ENCODE measurements around the gene AGBL4. TPM values are rescaled to one million over a fixed set of nuclear protein-coding genes. Genes with fewer than 3 reads are reported as not detected.

AGBL4 gene
- total RNA-seq, 2 donors from 2014 or later = 0.40 to 5.5 TPM

GRCh38 chr1:48661726-48662463, 1361.9 kb downstream of the AGBL4 start:
- H3K9me3 Mint-ChIP-seq = no peaks in the 10 kb centered on the region
- H3K4me3 Mint-ChIP-seq = no peak overlapping the region
- H3K4me1 Mint-ChIP-seq = no peaks in the 10 kb centered on the region
- H3K27ac Mint-ChIP-seq = no peak overlapping the region
- TF ChIP-seq, protein P1, sequence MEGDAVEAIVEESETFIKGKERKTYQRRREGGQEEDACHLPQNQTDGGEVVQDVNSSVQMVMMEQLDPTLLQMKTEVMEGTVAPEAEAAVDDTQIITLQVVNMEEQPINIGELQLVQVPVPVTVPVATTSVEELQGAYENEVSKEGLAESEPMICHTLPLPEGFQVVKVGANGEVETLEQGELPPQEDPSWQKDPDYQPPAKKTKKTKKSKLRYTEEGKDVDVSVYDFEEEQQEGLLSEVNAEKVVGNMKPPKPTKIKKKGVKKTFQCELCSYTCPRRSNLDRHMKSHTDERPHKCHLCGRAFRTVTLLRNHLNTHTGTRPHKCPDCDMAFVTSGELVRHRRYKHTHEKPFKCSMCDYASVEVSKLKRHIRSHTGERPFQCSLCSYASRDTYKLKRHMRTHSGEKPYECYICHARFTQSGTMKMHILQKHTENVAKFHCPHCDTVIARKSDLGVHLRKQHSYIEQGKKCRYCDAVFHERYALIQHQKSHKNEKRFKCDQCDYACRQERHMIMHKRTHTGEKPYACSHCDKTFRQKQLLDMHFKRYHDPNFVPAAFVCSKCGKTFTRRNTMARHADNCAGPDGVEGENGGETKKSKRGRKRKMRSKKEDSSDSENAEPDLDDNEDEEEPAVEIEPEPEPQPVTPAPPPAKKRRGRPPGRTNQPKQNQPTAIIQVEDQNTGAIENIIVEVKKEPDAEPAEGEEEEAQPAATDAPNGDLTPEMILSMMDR (conservative IDR thresholded peaks at IDR 0.05) = no peak
- no peak for DNase-seq
- H3K36me3 Mint-ChIP-seq (ENCODE audit: low read depth) = no peaks in the 10 kb centered on the region
- 77 to 94% methylated on average over 7 to 8 of the region's 8 CpGs for WGBS, 2 experiments (ENCODE audit: insufficient coverage in 1 of 2, insufficient read length in 1 of 2)
- no peaks in the 10 kb centered on the region for H3K9me3 ChIP-seq (ENCODE audit: control insufficient read depth, low read length)
- no peaks in the 10 kb centered on the region for H3K4me1 ChIP-seq (ENCODE audit: control insufficient read depth, insufficient read depth, low read length)
- peaks cover 5% of the 10 kb centered on the region for H3K27me3 ChIP-seq (ENCODE audit: control insufficient read depth, insufficient read depth, low read length, poor library complexity, severe bottlenecking)
- H3K27me3 Mint-ChIP-seq (ENCODE audit: insufficient read depth) = peaks cover 5% of the 10 kb centered on the region
- H3K27ac ChIP-seq (ENCODE audit: low read depth, low read length) = no peak overlapping the region
- no peak overlapping the region for H3K4me3 ChIP-seq (ENCODE audit: low read length)
- no peak overlapping the region for H3K9ac ChIP-seq (ENCODE audit: extremely low read depth, low read length, poor library complexity, severe bottlenecking)
- no peaks in the 10 kb centered on the region for H3K36me3 ChIP-seq (ENCODE audit: control insufficient read depth, insufficient read depth, low read length)

DNA sequence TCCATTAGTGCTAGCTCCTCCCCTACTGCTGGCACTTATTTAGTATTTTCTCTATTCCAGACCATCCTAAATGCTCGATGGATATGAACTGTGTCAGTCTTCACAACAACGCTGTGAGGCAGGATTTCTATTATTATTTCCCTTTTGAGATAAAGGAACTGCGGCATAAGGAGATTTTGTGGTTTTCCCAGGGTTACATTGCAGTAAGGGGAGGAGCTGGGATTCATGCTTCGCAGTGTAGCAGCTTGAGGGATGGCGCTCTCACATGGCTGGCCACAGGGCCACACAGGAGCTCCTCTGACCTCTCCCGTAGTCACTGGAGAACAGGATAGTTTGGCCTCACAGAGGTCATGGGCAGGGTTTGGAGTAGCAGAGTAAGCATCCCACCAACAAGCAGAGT, 1364.0 kb downstream of the AGBL4 start:
- peaks cover 5% of the 10 kb centered on the region for H3K27me3 ChIP-seq (ENCODE audit: control insufficient read depth, insufficient read depth, low read length, poor library complexity, severe bottlenecking)
- no peak overlapping the region for H3K27ac ChIP-seq (ENCODE audit: low read depth, low read length)
- TF ChIP-seq, protein P1 (conservative IDR thresholded peaks at IDR 0.05) = no peak
- H3K36me3 ChIP-seq (ENCODE audit: control insufficient read depth, insufficient read depth, low read length) = no peaks in the 10 kb centered on the region
- Mint-ChIP-seq H3K27me3 (ENCODE audit: insufficient read depth) (peaks cover 5% of the 10 kb centered on the region), H3K27ac (no peak overlapping the region), H3K9me3 (no peaks in the 10 kb centered on the region), H3K4me3 (no peak overlapping the region), H3K36me3 (ENCODE audit: low read depth) (no peaks in the 10 kb centered on the region), H3K4me1 (no peaks in the 10 kb centered on the region)
- no peaks in the 10 kb centered on the region for H3K9me3 ChIP-seq (ENCODE audit: control insufficient read depth, low read length)
- no peak overlapping the region for H3K9ac ChIP-seq (ENCODE audit: extremely low read depth, low read length, poor library complexity, severe bottlenecking)
- no peak for DNase-seq
- no peak overlapping the region for H3K4me3 ChIP-seq (ENCODE audit: low read length)
- 82 to 83% methylated on average over 5 to 6 of the region's 6 CpGs for WGBS, 2 experiments (ENCODE audit: insufficient coverage in 1 of 2, insufficient read length in 1 of 2)
- no peaks in the 10 kb centered on the region for H3K4me1 ChIP-seq (ENCODE audit: control insufficient read depth, insufficient read depth, low read length)

- Histone ChIP-seq H3K4me1 (ENCODE audit: control insufficient read depth, insufficient read depth, low read length) (peaks cover 3% of the 10 kb centered on the region), H3K27ac (ENCODE audit: low read depth, low read length) (no peak overlapping the region), H3K4me3 (ENCODE audit: low read length) (no peak overlapping the region), H3K9ac (ENCODE audit: extremely low read depth, low read length, poor library complexity, severe bottlenecking) (no peak overlapping the region), H3K9me3 (ENCODE audit: control insufficient read depth, low read length) (no peaks in the 10 kb centered on the region), H3K27me3 (ENCODE audit: control insufficient read depth, insufficient read depth, low read length, poor library complexity, severe bottlenecking) (peaks cover 4% of the 10 kb centered on the region), H3K36me3 (ENCODE audit: control insufficient read depth, insufficient read depth, low read length) (no peaks in the 10 kb centered on the region)
- Mint-ChIP-seq H3K9me3 (no peaks in the 10 kb centered on the region), H3K27me3 (ENCODE audit: insufficient read depth) (peaks cover 5% of the 10 kb centered on the region), H3K4me3 (no peak overlapping the region), H3K27ac (no peak overlapping the region), H3K36me3 (ENCODE audit: low read depth) (no peaks in the 10 kb centered on the region), H3K4me1 (peaks cover 12% of the 10 kb centered on the region)
- no peak for DNase-seq
- WGBS, 2 experiments (ENCODE audit: insufficient coverage in 1 of 2, insufficient read length in 1 of 2) = 90 to 94% methylated on average over 3 to 4 of the region's 4 CpGs
- TF ChIP-seq, protein P1 (conservative IDR thresholded peaks at IDR 0.05) = no peak
Observed at GRCh38 chr1:48657413-48657812, 1366.3 kb downstream of the AGBL4 start.
